Liver (tissue), 3 donors: ENCODE data around the gene RRAS2.

ENCODE experiments used
- HNF4G ChIP-seq: IDR thresholded peaks from 2 replicates; pipeline ENCODE4 v1.6.1; 2016; ENCODE audit warnings: antibody characterized with exemption
- RAD21 ChIP-seq, 2 donors: IDR thresholded peaks; 2 replicates each; pipeline ENCODE4 v1.6.1; 2016; ENCODE audit warnings: antibody characterized with exemption in 2 of 2, mild to moderate bottlenecking in 2 of 2
- TF ChIP-seq, protein P1 (sequence below): fragments of 150-350 bp; IDR thresholded peaks from 2 replicates; pipeline ENCODE4 v1.5.1; 2017; ENCODE audit warnings: improper control_type of control experiment, low read depth, low read length; ENCODE audit not compliant: missing input control
- donor health status: healthy.
- donor health status: healthy.

DNA sequence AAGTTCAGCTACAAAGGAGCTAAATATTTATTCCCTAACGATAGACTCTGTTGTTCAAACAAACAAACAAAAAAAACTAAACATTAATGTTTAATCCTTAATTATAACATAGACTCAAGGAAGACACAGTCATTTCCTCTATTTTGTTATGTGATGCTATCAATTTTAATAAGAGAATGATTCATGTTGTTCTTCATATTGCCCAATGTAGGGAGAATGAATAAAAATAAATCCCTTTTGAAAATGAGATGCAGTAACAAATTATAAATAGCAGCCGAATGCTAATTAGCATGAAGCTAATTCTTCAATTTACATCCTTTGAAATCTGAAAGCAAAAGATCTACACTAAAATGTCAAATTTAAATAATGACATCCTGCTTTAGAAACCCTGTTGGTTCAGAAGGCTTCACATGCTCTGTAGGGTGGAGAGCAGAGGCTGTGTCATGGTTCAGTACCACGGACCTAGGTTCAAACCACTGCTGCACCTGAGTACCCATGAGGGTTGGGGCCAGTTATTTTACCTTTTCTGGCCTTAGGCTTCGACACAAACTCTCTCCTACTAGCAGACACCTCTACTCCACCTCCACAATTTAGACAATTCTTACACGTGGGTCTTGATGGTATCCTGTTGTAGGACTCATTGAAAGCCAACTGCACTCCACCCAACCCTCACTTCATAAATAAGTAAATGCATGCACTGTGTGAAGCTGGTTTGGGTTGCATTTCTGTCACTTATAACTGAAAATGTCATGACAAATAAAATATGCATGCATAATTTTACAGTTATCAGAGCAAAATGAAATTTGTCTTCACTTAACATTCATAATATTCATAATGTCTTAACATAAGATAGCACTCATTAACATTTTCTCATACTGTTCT, 89.0 kb downstream of the RRAS2 start:
- TF ChIP-seq, protein P1, sequence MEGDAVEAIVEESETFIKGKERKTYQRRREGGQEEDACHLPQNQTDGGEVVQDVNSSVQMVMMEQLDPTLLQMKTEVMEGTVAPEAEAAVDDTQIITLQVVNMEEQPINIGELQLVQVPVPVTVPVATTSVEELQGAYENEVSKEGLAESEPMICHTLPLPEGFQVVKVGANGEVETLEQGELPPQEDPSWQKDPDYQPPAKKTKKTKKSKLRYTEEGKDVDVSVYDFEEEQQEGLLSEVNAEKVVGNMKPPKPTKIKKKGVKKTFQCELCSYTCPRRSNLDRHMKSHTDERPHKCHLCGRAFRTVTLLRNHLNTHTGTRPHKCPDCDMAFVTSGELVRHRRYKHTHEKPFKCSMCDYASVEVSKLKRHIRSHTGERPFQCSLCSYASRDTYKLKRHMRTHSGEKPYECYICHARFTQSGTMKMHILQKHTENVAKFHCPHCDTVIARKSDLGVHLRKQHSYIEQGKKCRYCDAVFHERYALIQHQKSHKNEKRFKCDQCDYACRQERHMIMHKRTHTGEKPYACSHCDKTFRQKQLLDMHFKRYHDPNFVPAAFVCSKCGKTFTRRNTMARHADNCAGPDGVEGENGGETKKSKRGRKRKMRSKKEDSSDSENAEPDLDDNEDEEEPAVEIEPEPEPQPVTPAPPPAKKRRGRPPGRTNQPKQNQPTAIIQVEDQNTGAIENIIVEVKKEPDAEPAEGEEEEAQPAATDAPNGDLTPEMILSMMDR: no peak
- TF ChIP-seq HNF4G (no peak), RAD21 (IDR thresholded peaks at IDR 0.05) (no peak)
